HEK293T (cell line): ENCODE results near the gene TRIM31.

ENCODE experiments used
- ARNT ChIP-seq: fragments of 450-650 bp; IDR thresholded peaks from 2 replicates; pipeline ENCODE4 v1.6.1; 2017; ENCODE audit warnings: mild to moderate bottlenecking
- BHLHE40 ChIP-seq: fragments of 450-650 bp; IDR thresholded peaks from 2 replicates; pipeline ENCODE4 v1.6.1; 2016; ENCODE audit warnings: mild to moderate bottlenecking, moderate library complexity, borderline replicate concordance
- CTBP1 ChIP-seq: fragments of 450-650 bp; IDR thresholded peaks from 2 replicates; pipeline ENCODE4 v1.6.1; 2016; ENCODE audit warnings: borderline replicate concordance
- ELF4 ChIP-seq: fragments of 450-650 bp; IDR thresholded peaks from 2 replicates; pipeline ENCODE4 v1.6.1; 2017; ENCODE audit warnings: antibody characterized with exemption
- FOXA1 ChIP-seq: fragments of 450-650 bp; IDR thresholded peaks from 2 replicates; pipeline ENCODE4 v1.6.1; 2016; ENCODE audit warnings: mild to moderate bottlenecking
- FOXK2 ChIP-seq: fragments of 450-650 bp; IDR thresholded peaks from 2 replicates; pipeline ENCODE4 v1.6.1; 2016; ENCODE audit warnings: mild to moderate bottlenecking
- FOXM1 ChIP-seq: fragments of 450-650 bp; IDR thresholded peaks from 2 replicates; pipeline ENCODE4 v1.6.1; 2017; ENCODE audit warnings: mild to moderate bottlenecking, borderline replicate concordance
- HDGF ChIP-seq: fragments of 450-650 bp; IDR thresholded peaks from 2 replicates; pipeline ENCODE4 v1.6.1; 2017; ENCODE audit warnings: antibody characterized with exemption, borderline replicate concordance
- SP1 ChIP-seq: fragments of 450-650 bp; IDR thresholded peaks from 2 replicates; pipeline ENCODE4 v1.6.1; 2017
- TARDBP ChIP-seq: fragments of 450-650 bp; IDR thresholded peaks from 2 replicates; pipeline ENCODE4 v1.6.1; 2016

DNA sequence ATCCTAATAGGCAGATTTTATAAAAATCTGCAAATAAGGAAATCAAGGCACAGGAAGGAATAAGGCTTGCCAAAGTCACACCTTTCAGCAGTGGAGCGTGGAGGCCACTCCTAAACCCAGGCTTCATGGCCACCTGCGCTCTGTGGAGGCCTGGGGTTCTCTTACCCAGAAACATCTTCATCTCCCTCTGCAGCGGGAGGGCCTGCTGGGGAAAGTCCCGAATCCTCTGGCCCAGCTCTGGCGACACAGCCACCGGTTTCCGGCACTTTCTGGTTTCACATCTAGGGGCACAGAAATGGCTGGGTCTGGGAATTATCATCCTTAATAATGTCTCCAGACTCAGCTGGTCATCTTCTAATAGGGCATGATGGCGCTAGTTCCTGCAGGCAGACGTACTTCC is 43.9 kb upstream of the TRIM31 start:
- TF ChIP-seq SP1 (no peak), ELF4 (no peak), FOXK2 (no peak), BHLHE40 (no peak), FOXM1 (no peak), FOXA1 (no peak), HDGF (no peak), CTBP1 (no peak), TARDBP (no peak), ARNT (no peak)
